ENCODE data around the gene STUB1.
"Not testable (repeated sequence)": the region's sequence is repeated elsewhere in the genome, so short reads cannot be mapped to it uniquely, and the experiment has no call there.

The STUB1 gene

DNA sequence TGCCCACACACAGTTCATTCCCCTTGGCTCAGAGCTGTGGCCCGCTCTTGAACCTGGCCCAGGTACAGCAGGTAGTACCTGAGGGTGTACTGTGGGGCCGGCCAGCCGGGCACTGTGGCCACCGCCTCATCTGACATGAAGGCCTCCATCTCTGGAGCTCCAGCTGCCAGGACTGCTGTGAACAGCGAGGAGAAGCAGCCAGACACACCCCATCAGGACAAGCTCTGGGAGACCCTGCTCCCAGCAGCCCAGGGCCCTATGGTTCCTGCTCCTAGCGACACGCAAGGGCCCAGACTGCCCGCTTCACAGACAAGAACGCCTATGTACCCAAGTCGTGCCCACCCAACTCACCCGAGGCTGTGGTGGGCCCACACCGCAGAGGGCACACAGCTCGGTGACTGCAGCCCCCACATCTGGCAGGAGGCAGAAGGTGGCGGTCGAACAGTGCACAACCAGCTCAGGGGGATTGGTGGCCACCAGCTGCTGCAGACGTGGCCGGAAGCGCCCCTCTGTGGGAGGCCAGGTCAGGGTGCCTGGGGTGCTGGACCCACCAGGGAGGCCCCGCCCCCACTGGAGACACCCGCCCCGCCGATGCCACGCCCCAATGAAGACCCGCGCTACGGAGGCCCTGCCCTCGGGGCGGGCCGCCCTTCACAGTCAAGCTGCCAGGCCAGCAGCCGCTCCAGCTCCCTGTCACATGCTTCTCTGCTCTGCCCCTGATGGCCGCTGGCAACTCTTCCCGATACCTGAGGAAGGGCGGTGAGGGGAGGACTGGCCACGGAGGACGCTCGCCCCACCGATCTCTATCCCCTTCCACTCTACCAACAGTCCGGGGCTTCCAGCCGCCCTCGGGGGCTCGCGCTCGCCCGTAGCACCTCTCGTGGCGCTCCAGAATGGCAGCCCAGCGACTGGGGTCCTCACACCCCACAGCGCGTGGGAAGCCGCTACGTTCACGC lies 1.1 kb upstream of the STUB1 start:
- DNase-seq (ENCODE audit: low read depth): peak; percentile 36

DNA sequence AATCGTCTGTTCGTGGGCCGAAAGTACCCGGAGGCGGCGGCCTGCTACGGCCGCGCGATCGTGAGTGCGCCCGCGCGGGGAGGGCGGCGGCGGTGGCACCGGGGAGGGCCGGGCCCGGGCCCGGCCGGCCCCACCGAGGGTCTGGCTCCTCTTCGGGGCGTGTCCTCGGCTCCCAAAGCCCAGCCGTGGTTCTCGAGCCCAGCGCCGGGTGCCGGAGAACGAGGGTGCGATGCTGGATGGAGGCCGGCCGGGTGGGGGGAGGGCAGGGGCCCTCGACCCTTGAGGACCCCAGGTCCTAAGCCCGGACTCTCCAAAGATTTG lies 375 bp downstream of the STUB1 start:
- no peak for DNase-seq (ENCODE audit: low read depth)

GRCh38 chr16:680967-681745 lies 946 bp downstream of the STUB1 start:
- no peak for DNase-seq (ENCODE audit: low read depth)

GRCh38 chr16:681746-682427 lies 1.7 kb downstream of the STUB1 start:
- no peak for DNase-seq (ENCODE audit: low read depth)

DNA sequence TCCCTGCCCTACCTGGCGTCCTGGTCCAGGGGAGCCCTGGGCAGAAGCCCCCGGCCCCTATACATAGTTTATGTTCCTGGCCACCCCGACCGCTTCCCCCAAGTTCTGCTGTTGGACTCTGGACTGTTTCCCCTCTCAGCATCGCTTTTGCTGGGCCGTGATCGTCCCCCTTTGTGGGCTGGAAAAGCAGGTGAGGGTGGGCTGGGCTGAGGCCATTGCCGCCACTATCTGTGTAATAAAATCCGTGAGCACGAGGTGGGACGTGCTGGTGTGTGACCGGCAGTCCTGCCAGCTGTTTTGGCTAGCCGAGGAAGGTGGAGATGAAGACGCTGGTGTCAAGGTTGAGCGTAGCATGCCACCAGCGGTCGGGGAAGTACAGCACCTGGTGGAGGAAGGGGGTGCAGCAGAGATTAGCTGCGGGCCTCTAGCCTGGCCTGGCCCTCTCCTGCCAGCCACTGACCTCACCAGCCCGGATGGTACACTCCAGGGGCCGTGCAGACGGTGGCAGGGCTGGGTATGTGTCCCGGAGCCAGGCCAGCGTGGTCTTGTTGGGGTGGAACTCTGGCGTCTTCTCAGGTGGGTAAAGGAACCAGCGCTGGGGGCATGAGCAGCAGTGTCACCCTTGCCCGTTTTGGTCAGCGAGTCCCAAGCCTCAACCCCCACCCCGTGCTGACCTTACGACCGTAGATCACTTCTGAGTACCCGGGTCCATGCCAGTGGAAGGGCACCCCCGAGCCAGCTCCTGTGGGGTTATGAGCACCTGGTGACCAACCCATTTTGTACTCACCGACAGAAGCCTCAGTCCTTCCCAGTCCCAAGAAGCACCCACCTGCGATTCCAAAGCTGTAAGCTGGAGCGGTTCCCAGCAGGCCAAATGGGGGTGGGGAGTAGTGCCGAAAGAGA lies 2.5 kb downstream of the STUB1 start:
- DNase-seq (ENCODE audit: low read depth): no peak

DNA sequence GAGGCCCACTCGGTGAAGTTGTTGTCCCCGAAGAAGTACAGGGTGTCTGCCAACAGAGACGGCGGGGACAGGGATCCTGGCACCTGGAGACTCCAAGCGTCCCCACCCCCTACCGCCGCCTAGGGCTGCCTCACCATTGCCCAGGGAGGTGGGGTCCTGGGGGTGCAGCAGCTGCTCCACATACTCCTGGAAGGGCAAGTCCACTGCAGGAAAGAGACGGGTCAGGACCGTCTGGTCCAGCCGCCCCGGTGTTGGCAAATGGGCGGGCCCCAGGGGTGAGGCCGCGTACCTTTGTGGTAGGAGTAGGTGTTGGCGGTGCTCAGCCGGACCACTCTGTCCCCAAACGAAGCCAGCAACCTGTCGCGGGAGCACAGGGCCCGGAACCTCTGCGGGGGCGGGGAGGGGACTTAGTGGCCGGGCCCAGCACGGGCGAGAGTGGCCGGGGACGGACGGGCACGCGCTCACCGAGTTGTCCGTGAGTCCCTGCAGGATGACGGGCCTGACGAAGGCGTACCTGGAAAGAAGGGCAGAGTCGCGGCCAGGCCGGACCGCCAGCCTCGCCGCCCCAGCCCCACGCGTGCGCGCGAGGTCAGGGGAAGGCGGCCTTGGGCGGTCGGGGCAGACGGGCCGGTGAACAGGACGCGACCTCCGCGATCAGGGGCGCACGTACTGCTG lies 3.3 kb downstream of the STUB1 start:
- no peak for DNase-seq (ENCODE audit: low read depth)

- peak; percentile 93 for DNase-seq (ENCODE audit: low read depth)
These were observed 4.0 kb downstream of the STUB1 start, which contains the start of gene JMJD8 for GRCh38 chr16:684071-684794. JMJD8 (minus strand) TSS chr16:684334; CDS start chr16:684319, 15 bp downstream.

GRCh38 chr16:684961-685696 lies 4.9 kb downstream of the STUB1 start:
- no peak for DNase-seq (ENCODE audit: low read depth)

GRCh38 chr16:685967-686366 lies 5.8 kb downstream of the STUB1 start:
- no peak for DNase-seq (ENCODE audit: low read depth)

GRCh38 chr16:686459-687260 lies 6.5 kb downstream of the STUB1 start:
- DNase-seq (ENCODE audit: low read depth): no peak

- no peak for DNase-seq (ENCODE audit: low read depth)
These were observed 7.3 kb downstream of the STUB1 start for GRCh38 chr16:687499-687898.

DNA sequence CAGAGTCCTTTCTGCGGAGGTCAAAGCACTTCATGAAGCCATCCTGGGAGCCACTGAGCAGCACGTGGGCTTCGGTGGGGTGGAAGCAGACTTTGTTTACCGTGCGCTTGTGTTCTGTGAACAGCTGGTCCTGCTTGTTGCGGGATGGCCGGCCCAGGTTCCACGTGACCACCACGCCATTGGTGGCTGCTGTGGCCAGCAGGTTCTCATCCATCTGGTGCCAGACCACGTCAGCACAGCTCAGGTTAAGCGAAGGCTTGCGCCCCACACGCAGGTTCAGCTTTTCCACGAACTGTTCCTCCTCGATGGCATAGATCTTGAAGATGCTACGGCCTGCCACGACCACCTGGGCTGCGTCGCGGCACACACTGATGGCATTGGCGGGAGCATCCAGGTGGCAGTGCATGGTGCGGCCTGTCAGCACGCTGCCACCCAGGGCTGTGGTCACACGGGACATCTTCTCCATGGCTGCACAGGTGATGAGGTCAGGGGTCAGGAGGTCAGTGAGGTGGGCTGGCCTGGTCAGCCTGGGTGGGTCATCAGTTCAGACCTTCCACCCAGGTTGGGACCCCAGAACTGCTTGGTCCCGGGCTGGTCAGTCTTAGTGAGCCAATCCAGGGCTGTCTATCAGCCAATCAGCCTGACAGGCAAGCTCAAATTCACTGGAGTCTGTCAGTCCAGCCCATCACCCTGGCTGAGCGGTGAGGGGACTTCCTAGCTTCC lies 9.1 kb downstream of the STUB1 start:
- DNase-seq (ENCODE audit: low read depth): no peak

GRCh38 chr16:691242-691641 lies 11.0 kb downstream of the STUB1 start:
- DNase-seq (ENCODE audit: low read depth): not testable (repeated sequence)

- no peak for DNase-seq (ENCODE audit: low read depth)
These were observed 12.3 kb downstream of the STUB1 start for GRCh38 chr16:692356-693108.

DNA sequence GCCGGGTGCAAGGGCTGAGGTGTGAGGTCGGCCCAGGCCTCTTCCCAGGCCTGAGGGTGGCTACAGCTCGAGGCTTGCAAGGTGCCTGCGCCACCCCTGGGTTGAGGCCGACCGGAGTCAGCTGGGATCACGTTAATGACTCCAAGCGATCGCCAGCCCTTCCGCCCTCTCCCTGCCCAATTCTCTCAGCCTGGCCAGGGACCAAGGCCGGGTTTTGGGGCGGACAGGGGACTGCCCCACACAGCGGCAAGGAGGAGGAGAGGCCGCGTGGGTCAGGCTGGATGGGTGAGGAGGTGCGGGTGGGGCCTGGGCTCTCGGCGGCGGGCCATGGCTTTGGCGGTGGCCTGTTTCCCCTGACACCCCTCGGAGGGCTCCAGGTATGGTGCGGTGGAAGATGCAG lies 13.2 kb downstream of the STUB1 start:
- no peak for DNase-seq (ENCODE audit: low read depth)

- DNase-seq (ENCODE audit: low read depth): no peak
These were observed 13.6 kb downstream of the STUB1 start for GRCh38 chr16:693766-694165.

GRCh38 chr16:694187-694862 lies 14.1 kb downstream of the STUB1 start:
- DNase-seq (ENCODE audit: low read depth): no peak
